ENCODE measurements around the gene VCPKMT.
"Not testable (repeated sequence)": the region's sequence is repeated elsewhere in the genome, so short reads cannot be mapped to it uniquely, and the experiment has no call there.

Gene VCPKMT

DNA sequence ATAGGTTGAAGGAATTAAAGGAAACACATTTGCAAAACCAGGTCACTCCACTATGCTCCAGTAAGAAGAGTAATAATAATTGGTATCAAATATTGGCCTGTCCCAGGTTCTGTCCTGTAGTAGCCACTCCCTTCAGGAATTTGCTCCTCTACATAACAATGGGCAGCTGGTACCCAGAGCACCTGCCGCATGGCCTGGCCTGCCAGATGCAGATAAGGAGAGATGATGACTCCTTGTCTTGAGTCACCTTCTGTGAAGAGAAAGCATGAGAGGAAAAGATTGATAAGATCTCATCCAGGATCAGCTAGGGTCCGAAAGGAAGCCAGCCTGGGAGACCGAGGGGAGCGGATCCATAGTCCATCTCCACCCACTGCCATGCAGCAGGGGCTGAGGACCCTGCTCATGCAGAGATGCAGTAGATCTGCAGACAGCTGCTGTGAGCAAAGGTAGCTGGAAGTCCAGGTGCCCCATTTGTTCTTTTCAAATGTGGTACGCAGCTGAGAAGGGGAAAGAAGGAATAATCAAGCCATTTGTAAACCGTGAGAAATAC is 24.3 kb downstream of the VCPKMT start:
- no peak for DNase-seq (ENCODE audit: low spot score)

DNA sequence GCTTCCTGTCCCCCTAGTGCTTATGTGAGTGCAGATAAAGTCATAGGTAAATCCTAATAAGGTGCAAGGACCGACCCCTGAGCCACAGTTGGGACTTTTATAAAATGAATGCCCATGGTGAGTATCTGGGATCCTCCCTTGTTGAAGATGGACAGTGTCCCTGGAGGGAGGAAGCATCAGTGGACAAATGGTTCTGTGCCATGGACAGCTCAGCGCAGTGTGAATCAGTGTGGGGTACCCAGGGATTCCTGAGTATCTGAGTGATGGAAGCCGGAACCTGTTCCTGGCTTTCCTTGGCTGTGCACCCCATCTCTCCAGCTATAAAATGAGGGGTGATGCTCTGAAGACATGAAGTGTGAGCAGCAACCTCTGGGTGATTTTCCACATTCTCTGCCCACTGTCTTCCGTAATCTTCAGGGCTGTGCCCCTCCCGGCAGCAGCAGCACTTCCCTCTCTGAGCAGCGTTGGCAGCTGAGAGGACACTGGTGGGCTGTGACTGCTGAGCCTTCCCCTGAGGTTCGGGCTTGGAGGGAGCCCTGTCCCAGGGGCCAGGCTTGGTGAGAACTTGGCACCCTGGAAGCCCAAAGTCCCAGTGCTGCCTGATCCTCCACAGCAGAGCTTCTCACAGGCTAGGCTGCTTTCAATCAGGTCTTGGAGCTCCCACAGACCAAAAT is 25.0 kb downstream of the VCPKMT start:
- DNase-seq (ENCODE audit: low spot score): no peak

DNA sequence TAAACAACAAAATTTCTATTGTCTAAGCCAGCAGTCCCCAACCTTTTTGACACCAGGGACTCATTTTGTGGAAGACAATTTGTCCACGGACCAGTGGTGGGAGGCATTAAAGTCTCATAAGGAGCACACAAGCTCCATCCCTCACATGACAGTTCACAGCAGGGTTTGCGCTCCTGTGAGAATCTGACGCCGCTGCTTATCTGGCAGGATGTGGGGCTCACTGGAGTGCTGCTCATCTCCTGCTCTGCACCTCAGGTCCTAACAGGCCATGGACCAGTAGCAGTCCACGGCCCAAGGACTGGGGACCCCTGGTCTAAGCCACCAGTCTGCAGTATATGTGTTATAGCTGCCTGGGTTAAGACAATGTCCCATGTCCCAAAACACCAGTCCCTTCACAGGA is 27.2 kb downstream of the VCPKMT start:
- DNase-seq (ENCODE audit: low spot score): no peak

GRCh38 chr14:50088731-50089130 is 27.6 kb downstream of the VCPKMT start:
- DNase-seq (ENCODE audit: low spot score): no peak

GRCh38 chr14:50088117-50088515 is 28.3 kb downstream of the VCPKMT start:
- DNase-seq (ENCODE audit: low spot score): no peak

GRCh38 chr14:50087341-50088116 is 28.8 kb downstream of the VCPKMT start:
- DNase-seq (ENCODE audit: low spot score): no peak

DNA sequence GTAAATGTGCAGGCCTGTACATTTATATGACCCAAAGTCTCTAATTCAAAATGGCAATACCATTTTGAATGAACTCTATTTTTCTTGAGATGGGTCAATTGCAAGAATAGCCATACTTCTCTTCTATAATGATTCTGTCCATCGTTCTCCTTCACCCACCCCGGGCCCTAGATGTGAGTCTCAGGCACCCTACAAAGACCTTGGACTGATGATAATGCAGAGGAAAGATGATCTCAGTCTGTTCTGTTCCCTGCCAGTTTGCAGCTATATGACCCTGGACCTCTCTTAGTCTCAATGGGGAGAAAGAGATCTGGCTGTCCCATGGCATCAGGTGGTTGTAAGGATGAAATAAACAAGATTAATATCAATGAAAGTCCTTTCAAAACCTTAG is 30.1 kb downstream of the VCPKMT start:
- DNase-seq (ENCODE audit: low spot score): no peak

DNA sequence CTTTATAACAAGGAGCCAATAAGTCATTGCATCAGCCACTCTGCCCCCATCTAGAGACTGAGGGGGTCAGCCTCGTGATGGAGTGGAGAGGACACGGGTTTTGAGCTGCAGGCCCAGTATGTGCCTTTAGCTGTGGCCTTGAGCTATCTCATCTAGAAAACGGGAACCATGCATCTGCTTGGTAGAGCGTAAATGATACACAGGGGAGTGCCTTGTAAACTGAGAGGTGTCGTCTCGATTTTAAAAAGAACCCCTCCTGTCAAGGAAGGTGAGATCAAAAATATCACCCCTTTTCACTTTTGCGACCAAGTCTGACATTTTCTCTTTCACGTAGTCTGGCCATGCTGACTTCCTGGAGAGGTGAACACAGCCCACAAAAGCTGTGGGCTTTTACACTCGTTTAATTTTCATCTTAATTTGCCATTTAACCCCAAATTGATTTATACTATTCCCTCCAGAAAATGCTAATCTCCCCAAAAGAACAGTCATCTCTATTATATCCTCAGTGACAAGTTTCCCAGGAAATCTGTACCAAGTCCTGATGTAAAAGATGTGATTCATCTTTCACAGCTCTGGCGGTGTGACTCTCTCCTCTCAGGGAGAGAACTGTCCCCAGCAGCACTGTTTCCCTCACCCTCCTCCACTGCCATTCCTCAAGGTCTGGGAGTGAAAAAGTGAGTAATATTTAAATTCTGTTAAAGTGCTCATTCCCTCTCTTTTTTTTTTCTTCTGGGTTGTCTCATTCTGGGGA is 30.6 kb downstream of the VCPKMT start:
- DNase-seq (ENCODE audit: low spot score): no peak

DNA sequence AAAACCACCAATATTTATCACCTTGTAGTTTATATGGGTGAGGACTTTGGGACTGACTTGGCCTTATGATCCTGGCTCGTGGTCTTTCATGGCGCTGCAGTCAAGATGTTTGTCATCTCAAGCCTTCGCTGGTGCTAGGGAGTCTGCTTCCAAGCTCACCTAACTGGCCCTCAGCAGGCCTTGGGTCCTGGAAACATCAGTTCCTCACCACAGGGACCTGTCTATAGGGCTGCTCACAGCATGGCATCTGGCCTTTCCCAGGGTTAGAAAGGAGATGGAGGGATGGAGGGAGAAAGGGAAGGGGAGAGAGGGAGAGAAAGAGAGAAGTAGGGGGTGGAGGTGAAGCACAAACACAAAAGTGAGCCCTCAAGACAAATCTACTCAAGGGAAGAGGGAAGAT is 31.7 kb downstream of the VCPKMT start:
- DNase-seq (ENCODE audit: low spot score): no peak

DNA sequence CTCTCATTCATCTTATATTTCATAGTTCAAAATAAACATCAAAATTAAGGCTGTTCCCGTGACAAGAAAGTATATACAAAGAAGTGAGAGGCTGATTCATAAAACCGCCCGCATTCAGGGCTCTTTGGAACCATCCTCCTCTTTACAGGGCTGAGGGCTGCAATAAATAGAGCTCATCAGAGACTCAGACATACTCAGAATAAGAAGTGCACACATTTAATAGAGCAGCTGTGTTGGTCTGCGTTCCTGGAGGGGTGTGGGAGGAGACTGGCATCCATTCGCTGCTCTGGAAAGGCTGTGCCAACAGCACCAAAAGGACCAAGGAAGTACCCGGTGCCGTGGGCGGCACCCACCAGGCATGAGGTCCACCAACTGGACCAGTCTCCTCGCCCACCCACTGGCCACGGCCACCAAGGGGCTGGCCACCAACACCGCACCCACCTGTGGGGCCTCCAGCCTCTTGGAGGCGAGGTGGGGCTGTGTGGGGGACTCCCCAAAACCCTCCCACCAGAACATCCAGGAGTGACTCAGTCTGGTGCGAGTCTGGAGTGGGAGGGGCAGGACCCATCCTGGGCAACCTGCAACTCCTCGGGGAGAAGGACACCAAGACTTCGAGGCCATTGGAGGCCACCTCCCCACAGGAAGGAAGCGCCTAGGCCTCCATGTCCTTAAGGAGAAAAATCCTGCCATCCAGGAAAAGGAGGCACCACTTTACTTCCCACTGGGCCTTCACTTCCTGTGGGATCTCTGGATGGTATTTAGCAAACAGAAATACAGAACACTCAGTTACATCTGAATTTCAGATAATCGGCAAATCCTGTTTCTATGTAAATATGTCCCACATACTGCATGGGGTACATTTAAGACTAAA is 32.7 kb downstream of the VCPKMT start:
- no peak for DNase-seq (ENCODE audit: low spot score)

DNA sequence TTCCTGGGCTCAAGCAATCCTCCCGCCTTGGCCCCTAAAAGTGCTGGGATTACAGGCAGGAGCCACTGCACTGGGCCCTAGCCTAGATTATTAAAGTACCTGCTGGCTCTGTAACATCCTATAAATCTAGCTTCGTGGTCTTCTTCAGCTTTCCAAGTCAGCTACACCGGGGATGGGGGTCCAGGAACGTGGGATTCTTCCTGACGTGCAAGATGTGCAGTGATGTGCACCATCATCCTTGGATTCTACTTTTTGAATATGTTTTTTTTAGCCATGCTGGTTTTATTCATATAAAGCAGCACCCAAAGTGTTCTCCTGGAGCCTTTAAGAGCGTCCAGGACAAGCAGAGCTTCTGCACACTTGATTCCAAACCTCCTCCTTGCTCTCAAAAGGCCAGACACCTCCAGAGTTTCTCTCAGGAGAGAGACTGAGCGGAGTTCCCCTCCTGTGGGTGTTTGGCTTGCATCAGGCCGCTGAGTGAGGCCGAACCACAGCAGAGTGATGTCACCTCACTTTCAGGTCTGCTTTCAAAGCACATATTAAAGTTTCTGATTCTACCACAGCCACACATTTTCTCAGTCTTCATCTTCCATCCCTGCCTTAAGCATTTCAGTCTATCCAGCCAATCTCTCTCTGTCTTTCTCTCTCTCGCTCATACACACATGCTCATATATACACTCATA is 33.4 kb downstream of the VCPKMT start:
- no peak for DNase-seq (ENCODE audit: low spot score)

DNA sequence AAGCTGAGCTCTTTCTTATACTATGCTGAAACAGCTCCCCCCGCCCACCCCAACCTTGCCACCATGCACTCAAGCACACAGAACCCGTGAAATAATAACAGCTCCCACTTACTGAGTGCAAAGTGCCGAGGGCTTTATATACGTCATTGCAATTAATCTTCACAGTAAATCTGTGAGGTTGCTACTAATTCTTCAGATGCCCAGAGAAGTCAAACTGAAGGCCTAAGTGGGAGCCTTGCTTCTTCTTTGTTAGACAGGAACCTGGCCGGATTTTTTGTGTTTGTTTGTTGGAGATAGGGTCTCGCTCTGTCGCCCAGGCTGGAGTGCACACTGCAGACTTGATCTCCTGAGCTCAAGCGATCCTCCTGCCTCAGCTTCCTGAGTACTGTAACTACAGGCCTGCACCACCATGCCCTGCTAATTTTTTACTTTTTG is 34.0 kb downstream of the VCPKMT start:
- no peak for DNase-seq (ENCODE audit: low spot score)

GRCh38 chr14:50079103-50079502 is 37.3 kb downstream of the VCPKMT start:
- DNase-seq (ENCODE audit: low spot score): not testable (repeated sequence)

DNA sequence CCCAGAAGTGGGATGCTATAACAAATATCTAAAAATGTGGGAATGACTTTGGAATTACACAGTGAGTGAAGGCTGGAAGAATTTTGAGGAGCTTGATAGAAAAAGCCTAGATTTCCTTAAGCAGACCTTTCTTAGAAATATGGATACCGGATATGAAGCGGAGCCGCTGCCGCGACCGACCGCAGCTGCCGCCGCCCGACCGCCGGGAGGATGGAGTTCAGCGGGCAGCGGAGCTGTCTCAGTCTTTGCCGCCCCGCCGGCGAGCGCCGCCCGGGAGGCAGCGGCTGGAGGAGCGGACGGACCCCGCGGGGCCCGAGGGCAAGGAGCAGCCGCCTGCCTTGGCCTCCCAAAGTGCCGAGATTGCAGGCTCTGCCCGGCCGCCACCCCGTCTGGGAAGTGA is 42.7 kb downstream of the VCPKMT start:
- DNase-seq (ENCODE audit: low spot score): not testable (repeated sequence)

GRCh38 chr14:50072395-50072794 is 44.0 kb downstream of the VCPKMT start:
- DNase-seq (ENCODE audit: low spot score): no peak

DNA sequence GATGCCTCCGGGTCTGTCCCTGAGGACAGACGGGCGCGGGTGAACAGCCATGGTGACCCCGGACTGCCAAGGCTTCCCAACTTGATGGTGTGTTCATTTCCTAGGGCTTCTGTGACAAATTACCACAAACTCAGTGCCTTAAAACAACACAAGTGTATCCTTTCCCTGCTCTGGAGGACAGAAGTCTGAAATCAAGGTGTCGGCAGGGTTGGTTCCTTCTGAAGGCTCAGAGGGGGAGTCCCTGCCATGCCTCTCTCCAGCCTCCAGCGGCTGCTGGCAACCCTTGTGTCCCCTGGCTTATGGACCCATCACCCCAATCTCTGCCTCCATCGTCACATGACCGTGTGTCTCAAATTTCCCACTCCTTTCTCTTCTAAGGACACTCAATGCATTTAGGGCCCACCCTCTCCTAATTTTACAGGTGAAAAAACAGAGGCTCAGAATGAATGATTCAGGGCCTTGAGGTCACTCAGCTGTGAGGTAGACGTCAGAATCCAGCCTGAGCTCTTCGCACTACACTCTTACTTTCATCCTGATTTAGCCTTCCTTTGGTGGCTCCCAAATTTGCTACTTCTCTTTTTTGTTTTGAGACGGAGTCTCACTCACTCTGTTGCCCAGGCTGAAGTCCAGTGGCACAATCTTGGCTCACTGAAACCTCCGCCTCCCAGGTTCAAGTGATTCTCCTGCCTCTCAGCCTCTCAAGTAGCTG is 45.4 kb downstream of the VCPKMT start:
- DNase-seq (ENCODE audit: low spot score): no peak

- DNase-seq (ENCODE audit: low spot score): no peak
Observed at GRCh38 chr14:50070230-50070629, 46.1 kb downstream of the VCPKMT start.

- DNase-seq (ENCODE audit: low spot score): no peak
Observed at GRCh38 chr14:50069325-50069724, 47.0 kb downstream of the VCPKMT start.

DNA sequence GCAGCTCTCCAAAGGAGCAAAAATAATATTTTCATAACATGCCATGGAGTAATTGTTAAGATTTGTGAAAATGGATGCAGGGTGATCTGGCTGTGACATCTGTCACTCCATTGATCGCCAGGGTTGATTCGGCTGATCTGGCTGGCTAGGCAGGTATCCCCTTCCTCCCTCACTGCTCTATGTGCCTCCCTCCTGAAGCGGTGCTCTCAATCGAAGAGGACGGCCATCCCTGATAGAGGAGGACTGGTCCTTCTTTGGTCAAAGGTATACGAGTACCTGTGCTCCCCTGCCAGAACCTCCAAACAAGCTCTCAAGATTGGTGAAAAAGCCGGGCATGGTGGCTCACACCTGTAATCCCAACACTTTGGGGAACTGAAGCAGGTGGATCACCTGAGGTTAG is 47.9 kb downstream of the VCPKMT start:
- DNase-seq (ENCODE audit: low spot score): no peak

- DNase-seq (ENCODE audit: low spot score): no peak
Observed at GRCh38 chr14:50067723-50068495, 48.5 kb downstream of the VCPKMT start.

Data from iPS-NIHi11 (cell line).